ENCODE data around the gene OR51I1.

Gene OR51I1

DNA sequence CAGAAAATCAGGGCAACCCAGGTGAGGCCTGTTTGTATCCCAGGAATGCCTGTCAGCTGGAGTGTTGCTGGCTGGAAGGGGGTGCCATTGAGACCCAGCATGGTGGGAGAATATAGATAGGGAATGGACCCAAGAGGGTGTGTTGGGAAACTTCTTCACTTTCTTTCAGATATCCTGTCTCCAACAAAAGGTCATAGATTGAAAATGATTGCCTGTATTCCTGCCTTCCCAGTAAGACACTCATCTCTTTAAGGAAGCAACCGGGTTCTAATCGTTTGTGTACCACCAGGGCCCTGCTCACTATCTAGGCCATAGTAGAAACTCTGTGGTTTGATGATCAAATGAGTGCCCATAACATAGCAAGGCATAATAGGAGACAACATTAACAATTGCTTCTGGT lies at the start of gene OR51I1:
TSS of gene OR51I1 (minus strand) at position 101 of the 400 bp plus-strand sequence. CDS start at position 101, 0 bp downstream.
- no peak for DNase-seq (ENCODE audit: low spot score)

- no peak for DNase-seq (ENCODE audit: low spot score)
Measured at GRCh38 chr11:5489576-5490357, 48.5 kb upstream of the OR51I1 start.

DNA sequence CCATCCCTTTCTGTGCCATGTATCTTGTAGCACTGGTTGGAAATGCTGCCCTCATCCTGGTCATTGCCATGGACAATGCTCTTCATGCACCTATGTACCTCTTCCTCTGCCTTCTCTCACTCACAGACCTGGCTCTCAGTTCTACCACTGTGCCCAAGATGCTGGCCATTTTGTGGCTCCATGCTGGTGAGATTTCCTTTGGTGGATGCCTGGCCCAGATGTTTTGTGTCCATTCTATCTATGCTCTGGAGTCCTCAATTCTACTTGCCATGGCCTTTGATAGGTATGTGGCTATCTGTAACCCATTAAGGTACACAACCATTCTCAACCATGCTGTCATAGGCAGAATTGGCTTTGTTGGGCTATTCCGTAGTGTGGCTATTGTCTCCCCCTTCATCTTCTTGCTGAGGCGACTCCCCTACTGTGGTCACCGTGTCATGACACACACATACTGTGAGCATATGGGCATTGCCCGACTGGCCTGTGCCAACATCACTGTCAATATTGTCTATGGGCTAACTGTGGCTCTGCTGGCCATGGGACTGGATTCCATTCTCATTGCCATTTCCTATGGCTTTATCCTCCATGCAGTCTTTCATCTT lies 47.6 kb upstream of the OR51I1 start:
- DNase-seq (ENCODE audit: low spot score): no peak

DNA sequence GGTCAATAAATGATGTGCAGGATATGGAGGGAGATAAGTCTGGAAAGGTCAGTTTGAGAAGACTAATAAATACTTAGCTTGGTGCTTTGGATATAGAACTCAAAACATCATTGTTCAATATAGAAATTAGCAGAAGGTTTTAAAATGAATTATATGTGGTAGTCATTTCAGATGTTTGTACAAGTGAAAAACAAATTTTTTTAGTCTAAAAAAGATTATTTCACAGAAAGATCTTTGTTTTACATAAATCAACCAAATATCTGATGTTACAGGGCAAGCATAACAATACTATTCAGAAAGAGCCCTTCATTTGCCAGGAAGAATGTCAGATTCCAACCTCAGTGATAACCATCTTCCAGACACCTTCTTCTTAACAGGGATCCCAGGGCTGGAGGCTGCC lies 47.1 kb upstream of the OR51I1 start, which contains the start of gene OR52D1:
TSS of gene OR52D1 (plus strand) at position 301 of the 400 bp plus-strand sequence. CDS start at position 323, 22 bp downstream.
- DNase-seq (ENCODE audit: low spot score): no peak

- no peak for DNase-seq (ENCODE audit: low spot score)
Measured at GRCh38 chr11:5486421-5486820, 45.1 kb upstream of the OR51I1 start.

DNA sequence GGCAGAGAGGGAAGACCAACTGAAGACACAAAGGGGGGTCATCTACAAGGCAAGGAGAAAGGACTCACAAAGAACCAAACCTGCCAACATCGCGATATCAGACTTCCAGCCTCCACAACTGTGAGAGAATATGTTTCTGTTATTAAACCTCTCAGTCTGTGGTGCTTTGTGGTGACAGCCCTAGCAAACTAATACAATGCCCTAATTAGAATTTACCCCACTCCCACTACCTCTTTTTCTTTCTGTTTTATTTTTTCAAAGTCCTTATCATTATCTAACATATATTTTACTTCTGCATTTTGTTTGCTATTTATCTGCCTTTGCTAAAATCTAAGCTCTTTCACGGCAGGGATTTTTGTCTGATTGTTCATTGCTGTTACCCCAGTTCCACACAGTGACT lies 44.7 kb upstream of the OR51I1 start:
- DNase-seq (ENCODE audit: low spot score): no peak

DNA sequence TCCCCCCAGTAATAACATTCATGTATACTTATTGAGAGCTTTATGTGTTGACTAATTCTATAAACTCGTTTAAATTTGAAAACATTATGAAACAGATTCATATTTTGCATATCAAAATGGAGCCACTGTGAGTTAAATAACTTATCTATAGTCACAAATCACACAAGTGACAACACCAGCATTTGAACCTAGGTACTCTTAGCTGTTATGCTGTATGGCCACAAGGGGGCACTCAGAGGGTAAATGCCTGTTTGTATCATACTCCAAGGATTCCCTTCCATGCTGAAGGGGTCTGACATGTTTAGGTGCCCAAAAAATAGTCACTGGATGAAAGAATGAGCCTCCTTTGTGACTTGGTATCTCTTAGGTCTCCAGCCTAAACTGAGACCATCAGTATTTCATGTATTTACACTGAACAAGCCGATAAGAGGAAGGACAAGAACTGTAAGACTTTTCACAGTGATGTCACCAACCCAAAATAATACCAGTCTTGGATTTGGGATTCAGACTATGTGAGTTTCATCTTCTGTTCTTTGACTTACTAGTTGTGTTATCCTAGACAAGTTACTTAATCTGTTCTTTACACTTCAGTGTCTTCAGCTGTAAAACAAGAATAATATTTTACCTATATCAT lies 35.0 kb upstream of the OR51I1 start:
- peak; percentile 39 for DNase-seq (ENCODE audit: low spot score)

DNA sequence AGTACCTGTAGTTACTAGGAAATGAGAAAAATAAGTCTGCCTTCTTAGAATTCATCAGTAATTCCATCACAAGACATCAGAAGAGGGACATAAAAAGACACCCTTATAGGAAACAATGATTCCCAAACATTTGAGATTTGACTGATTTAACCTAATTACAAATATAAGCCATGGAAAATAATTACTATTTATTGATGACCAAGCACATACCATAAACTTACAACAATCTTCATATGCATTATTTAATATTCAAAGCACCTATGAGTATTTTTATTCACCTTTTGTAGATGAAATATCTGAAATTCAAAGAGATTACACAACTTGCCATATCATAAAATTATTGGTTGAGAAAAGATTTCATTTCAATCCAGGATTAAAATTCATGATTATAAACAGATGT lies 32.6 kb upstream of the OR51I1 start:
- no peak for DNase-seq (ENCODE audit: low spot score)

DNA sequence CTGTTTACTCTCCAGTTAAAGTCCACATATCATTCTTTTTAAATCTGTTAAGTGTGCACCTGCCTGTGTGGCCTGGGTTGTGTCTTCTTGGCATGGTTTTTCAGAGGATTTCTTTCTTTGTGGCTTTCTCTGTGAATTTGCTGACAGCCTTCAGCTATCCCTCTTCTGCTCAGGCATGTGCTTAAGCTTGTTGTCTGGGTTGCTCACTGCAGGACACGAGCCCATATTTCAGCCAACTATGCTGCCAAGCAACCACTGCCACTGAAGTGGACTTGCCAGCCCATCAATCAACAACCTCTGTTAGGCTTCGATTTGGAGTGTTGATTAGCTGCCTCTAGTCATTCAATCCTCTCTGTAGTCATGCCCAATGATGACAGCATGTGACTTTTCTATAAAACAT lies 26.2 kb upstream of the OR51I1 start:
- DNase-seq (ENCODE audit: low spot score): no peak

- DNase-seq (ENCODE audit: low spot score): no peak
Measured at GRCh38 chr11:5460983-5461621, 19.8 kb upstream of the OR51I1 start.

GRCh38 chr11:5449432-5449831 lies 8.1 kb upstream of the OR51I1 start:
- no peak for DNase-seq (ENCODE audit: low spot score)

GRCh38 chr11:5449023-5449422 lies 7.7 kb upstream of the OR51I1 start, which contains the start of gene OR51I2:
TSS of gene OR51I2 (plus strand) at chr11:5449323. CDS start at chr11:5453489, 4,166 bp downstream.
- no peak for DNase-seq (ENCODE audit: low spot score)

DNA sequence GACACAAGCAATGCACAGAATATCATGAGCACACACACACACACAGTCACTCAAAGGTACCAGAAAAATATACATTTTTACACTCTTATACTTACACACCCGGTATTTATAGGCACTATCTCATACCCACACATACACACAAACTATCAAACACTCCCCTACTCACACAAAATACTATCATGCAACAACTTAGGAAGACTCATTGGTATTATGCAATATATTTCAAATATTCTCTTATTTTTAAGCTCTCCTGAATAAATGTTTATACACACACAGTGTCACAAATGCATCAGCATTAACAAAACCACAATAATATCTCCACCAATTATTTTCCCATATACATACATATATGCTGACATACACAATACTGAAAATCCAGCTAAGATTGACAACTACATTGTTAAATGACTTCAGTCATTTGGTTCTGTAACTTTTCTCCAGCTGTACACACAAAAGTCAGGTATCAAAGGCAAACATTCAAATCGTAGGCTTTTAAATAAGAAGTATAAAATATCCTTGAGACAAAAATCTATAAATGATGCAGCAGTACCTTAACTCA lies 2.6 kb upstream of the OR51I1 start:
- no peak for DNase-seq (ENCODE audit: low spot score)

GRCh38 chr11:5423131-5423530 lies 18.2 kb downstream of the OR51I1 start:
- DNase-seq (ENCODE audit: low spot score): no peak

- DNase-seq (ENCODE audit: low spot score): no peak
Measured at GRCh38 chr11:5421811-5422210, 19.5 kb downstream of the OR51I1 start, which contains the start of gene OR51Q1. TSS of gene OR51Q1 (plus strand) at chr11:5422111. CDS start at chr11:5422201, 90 bp downstream.

DNA sequence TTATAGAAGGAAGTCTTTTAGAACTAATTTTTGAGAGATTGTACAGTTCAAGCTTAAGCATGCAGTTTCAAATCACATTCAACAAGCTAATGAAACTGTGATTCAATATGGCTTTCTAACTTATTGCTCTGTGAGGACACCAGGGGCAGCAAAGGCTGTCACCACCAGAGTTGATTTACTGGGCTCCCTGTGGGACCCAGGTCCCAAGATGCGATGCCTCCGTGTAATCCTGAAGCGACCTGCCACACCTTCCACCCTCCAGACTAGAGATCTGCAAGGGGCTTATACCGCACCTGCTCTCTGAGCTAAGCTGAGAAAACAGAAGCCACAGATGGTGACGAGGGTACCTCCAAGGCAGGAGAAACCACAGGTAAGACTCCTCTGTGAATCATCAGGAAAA lies 20.3 kb downstream of the OR51I1 start:
- DNase-seq (ENCODE audit: low spot score): no peak

DNA sequence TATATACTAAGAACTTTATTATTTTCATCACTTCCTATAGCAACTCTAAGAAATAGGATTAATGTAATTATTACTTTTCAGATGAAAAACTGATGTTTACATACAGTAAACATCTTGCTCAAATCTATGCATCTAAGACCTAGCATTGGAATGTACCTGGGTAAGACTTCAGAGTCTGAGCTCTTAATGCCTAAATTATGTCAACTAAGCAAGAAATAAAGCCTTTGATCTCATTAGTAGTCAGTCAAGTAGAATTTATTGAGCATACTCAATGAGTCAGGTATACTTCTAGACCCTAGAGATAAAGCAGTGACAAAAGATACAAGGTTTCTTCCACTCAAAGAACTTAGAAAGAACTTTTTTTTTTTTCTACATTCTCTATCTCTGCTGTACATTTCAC lies 36.1 kb downstream of the OR51I1 start:
- DNase-seq (ENCODE audit: low spot score): no peak

DNA sequence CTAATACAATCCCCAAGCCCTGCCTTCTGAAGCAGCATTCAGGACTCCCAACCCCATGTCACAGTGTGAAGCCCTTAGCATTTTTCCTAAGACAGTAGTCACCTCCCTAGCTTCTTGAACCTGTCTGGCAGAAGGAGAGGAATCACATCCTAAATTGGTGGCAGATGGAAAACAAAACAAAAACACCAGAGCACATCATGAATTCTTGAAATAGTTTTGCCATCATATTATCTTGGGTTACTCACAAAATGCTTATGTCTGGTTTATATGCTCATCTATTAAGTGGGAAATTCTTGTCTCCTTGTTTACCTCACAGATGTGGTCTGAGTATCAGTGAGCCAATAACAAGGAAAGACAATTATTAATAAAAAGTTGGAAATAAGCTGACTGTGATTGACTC lies 42.4 kb downstream of the OR51I1 start:
- DNase-seq (ENCODE audit: low spot score): no peak

DNA sequence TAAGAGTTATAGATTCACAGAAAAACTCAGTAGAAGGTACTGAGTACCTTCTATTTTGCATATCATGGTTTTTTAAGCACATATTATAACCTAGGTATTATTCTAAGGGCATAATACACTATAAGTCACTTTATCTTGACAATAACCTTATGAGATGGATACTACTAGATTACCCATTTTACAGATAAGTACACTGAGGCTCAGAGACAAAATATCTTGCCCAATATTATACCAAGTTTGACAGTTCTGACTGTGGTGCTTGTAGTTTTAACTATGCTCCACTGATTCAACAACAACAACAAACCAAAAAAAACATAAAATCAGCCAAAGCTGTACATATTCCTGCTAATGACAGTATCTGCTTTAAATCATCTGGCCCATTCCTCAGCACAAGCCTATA lies 47.2 kb downstream of the OR51I1 start:
- DNase-seq (ENCODE audit: low spot score): no peak
